ENCODE results near the gene CPNE7.

The CPNE7 gene

GRCh38 chr16:89571636-89572035, 3.9 kb upstream of the CPNE7 start:
- H3K27ac ChIP-seq (ENCODE audit: poor library complexity, severe bottlenecking): no peak overlapping the region
- DNase-seq (ENCODE audit: low spot score): peak; percentile 68
- no peak overlapping the region for H3K4me3 ChIP-seq (ENCODE audit: severe bottlenecking)
- no peaks in the 10 kb centered on the region for H3K36me3 ChIP-seq (ENCODE audit: low read depth)
- ATAC-seq (ENCODE audit: low read depth): no peak
- H3K9me3 ChIP-seq (ENCODE audit: severe bottlenecking): no peaks in the 10 kb centered on the region
- H3K4me1 ChIP-seq (ENCODE audit: insufficient read depth, poor library complexity, severe bottlenecking): no peaks in the 10 kb centered on the region
- TF ChIP-seq CTCF (IDR thresholded peaks at IDR 0.05; ENCODE audit: poor library complexity, severe bottlenecking): no peak
- no peaks in the 10 kb centered on the region for H3K27me3 ChIP-seq (ENCODE audit: insufficient read depth, poor library complexity, severe bottlenecking)

- no peak for DNase-seq (ENCODE audit: low spot score)
- ATAC-seq (ENCODE audit: low read depth): no peak
- no peak for TF ChIP-seq CTCF (IDR thresholded peaks at IDR 0.05; ENCODE audit: poor library complexity, severe bottlenecking)
- Histone ChIP-seq H3K9me3 (ENCODE audit: severe bottlenecking) (no peaks in the 10 kb centered on the region), H3K36me3 (ENCODE audit: low read depth) (no peaks in the 10 kb centered on the region), H3K27me3 (ENCODE audit: insufficient read depth, poor library complexity, severe bottlenecking) (no peaks in the 10 kb centered on the region), H3K27ac (ENCODE audit: poor library complexity, severe bottlenecking) (no peak overlapping the region), H3K4me1 (ENCODE audit: insufficient read depth, poor library complexity, severe bottlenecking) (no peaks in the 10 kb centered on the region), H3K4me3 (ENCODE audit: severe bottlenecking) (no peak overlapping the region)
Measured at GRCh38 chr16:89572073-89572484, 3.5 kb upstream of the CPNE7 start.

GRCh38 chr16:89572485-89573205, 2.9 kb upstream of the CPNE7 start:
- Histone ChIP-seq H3K9me3 (ENCODE audit: severe bottlenecking) (no peaks in the 10 kb centered on the region), H3K4me3 (ENCODE audit: severe bottlenecking) (no peak overlapping the region), H3K36me3 (ENCODE audit: low read depth) (peaks cover 5% of the 10 kb centered on the region), H3K4me1 (ENCODE audit: insufficient read depth, poor library complexity, severe bottlenecking) (no peaks in the 10 kb centered on the region), H3K27ac (ENCODE audit: poor library complexity, severe bottlenecking) (no peak overlapping the region), H3K27me3 (ENCODE audit: insufficient read depth, poor library complexity, severe bottlenecking) (no peaks in the 10 kb centered on the region)
- ATAC-seq (ENCODE audit: low read depth) (no peak), DNase-seq (ENCODE audit: low spot score) (no peak)
- no peak for TF ChIP-seq CTCF (IDR thresholded peaks at IDR 0.05; ENCODE audit: poor library complexity, severe bottlenecking)

- no peak; the same call in 2 of the 3 replicates for ATAC-seq (ENCODE audit: low read depth)
- no peaks in the 10 kb centered on the region for H3K4me1 ChIP-seq (ENCODE audit: insufficient read depth, poor library complexity, severe bottlenecking)
- no peaks in the 10 kb centered on the region for H3K27me3 ChIP-seq (ENCODE audit: insufficient read depth, poor library complexity, severe bottlenecking)
- DNase-seq (ENCODE audit: low spot score): peak; percentile 66
- H3K4me3 ChIP-seq (ENCODE audit: severe bottlenecking): no peak overlapping the region
- no peak overlapping the region for H3K27ac ChIP-seq (ENCODE audit: poor library complexity, severe bottlenecking)
- no peak for TF ChIP-seq CTCF (IDR thresholded peaks at IDR 0.05; ENCODE audit: poor library complexity, severe bottlenecking)
- no peaks in the 10 kb centered on the region for H3K9me3 ChIP-seq (ENCODE audit: severe bottlenecking)
- H3K36me3 ChIP-seq (ENCODE audit: low read depth): peaks cover 10% of the 10 kb centered on the region
Measured at GRCh38 chr16:89573826-89574680, 1.5 kb upstream of the CPNE7 start.
